Measurements from ENCODE around the gene AEN.

GRCh38 chr15:88663141-88663621 lies 42.0 kb downstream of the AEN start:
- TF ChIP-seq CTCF (IDR thresholded peaks at IDR 0.05) (no peak), POLR2A (IDR thresholded peaks at IDR 0.05) (no peak)

Measured in testis (tissue), 2 donors.